HG03103 (cell line): ENCODE data around the gene KDM2A.

Source experiments
- ATAC-seq: cut with Tn5 transposase; IDR thresholded peaks from one replicate; pipeline ENCODE4 v1.9.1; 2021; ENCODE audit warnings: low read depth; ENCODE audit not compliant: unreplicated experiment

The KDM2A gene

GRCh38 chr11:67281552-67282150 lies 162.6 kb downstream of the KDM2A start:
- no peak for ATAC-seq

GRCh38 chr11:67282155-67282875 lies 163.3 kb downstream of the KDM2A start:
- ATAC-seq = no peak

GRCh38 chr11:67282876-67283371 lies 163.9 kb downstream of the KDM2A start:
- no peak for ATAC-seq

- ATAC-seq = no peak
Observed at GRCh38 chr11:67283481-67283963, 164.5 kb downstream of the KDM2A start.

GRCh38 chr11:67284811-67285540 lies 165.9 kb downstream of the KDM2A start:
- ATAC-seq = no peak

GRCh38 chr11:67285541-67286498 lies 166.8 kb downstream of the KDM2A start:
- ATAC-seq = no peak

- no peak for ATAC-seq
Observed at GRCh38 chr11:67286621-67287333, 167.7 kb downstream of the KDM2A start.

- no peak for ATAC-seq
Observed at GRCh38 chr11:67287355-67288197, 168.5 kb downstream of the KDM2A start.

GRCh38 chr11:67288198-67288451 lies 169.1 kb downstream of the KDM2A start:
- ATAC-seq = no peak

GRCh38 chr11:67288452-67289225 lies 169.6 kb downstream of the KDM2A start:
- peak; percentile 56 for ATAC-seq

- peak; percentile 35 for ATAC-seq
Observed at GRCh38 chr11:67289226-67289650, 170.2 kb downstream of the KDM2A start, which contains the start of gene ANKRD13D. TSS of gene ANKRD13D (plus strand) at chr11:67289303. CDS start at chr11:67289461, 158 bp downstream.

- no peak for ATAC-seq
Observed at GRCh38 chr11:67289651-67290479, 170.8 kb downstream of the KDM2A start.

GRCh38 chr11:67290801-67291200 lies 171.7 kb downstream of the KDM2A start:
- ATAC-seq = no peak

GRCh38 chr11:67291481-67292381 lies 172.7 kb downstream of the KDM2A start:
- ATAC-seq = no peak

- no peak for ATAC-seq
Observed at GRCh38 chr11:67292671-67293070, 173.6 kb downstream of the KDM2A start.

GRCh38 chr11:67293090-67293489 lies 174.0 kb downstream of the KDM2A start:
- no peak for ATAC-seq
